Measurements from ENCODE around the gene PCOLCE2.
"Not testable (repeated sequence)": the region's sequence is repeated elsewhere in the genome, so short reads cannot be mapped to it uniquely, and the experiment has no call there.

Gene PCOLCE2

DNA sequence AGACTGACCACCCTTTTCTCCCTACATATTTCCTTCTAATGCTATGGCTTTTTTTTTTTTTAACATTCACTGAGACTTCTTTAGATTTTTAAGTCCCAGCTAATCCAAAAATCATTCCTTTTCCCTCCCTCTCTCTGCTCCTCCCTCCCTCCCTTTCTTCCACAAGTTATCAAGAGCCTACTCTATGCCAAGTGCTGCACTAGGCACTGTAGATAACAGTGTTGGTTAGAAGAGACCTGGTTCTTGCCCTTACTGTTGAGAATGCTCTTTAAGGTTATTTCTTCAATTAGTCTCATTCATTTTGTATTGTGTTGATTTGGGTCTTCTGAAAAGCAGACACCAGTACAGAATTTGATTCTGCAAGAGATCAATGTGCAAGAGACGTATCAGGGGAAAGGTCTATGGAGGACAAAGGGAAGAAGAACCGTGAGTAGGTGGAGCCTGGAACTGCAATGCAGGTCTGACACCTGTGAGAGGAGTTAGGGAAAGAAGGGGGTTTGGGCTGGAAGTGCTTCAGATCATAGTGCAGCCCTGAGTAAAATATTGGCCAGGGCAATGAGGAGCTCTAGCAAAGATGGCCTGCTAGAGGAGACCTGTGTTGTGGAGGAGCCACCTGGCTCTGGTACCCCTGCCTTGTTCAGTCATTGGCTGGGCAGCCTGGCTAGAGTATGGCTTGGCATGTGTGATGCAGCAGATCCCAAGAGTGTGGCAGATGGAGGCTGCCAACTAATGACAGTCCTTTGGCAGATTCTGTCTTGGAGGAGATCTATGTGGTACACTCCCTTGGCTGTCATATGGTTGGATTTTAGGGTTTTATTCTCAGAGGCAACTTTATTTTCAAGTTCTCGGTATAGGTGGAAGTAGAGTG lies 9.7 kb upstream of the PCOLCE2 start:
- DNase-seq (ENCODE audit: low spot score), result no peak

DNA sequence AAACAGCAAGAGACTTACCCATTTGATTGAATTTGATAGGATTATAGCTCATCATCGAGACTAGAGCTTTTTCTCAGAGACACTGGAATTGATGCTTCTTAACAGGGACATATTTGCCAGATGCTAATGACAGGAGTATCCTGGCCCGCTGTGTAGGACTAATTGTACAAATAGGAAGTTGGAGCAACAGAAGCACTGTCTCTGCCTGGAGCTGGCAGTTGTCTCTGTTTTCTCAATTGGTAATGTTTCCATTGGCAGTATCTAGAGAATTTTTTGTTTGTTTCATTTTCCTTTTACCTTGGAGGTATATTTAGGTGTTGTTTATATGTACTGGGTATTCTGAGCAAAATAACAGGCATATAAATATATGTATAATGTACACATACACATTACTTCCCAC lies 8.9 kb upstream of the PCOLCE2 start:
- no peak for DNase-seq (ENCODE audit: low spot score)

DNA sequence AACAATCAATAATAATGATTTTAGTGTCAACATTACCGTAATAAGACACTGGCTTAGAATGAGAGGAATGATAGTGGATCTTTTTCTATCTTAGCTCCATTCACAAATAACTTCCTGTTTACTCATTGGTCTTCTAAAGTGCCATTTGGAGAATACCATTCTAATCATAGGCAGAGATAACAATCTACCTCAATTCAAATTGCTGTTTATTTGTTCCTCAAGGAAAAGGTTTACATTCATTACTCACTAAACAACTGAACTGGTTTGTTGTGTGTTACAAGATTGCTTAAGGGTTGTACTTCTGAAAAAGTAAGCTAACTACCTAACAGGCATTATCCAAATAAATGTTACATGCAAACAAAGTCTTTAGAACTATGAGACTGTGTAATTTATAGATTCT lies 8.1 kb upstream of the PCOLCE2 start:
- DNase-seq (ENCODE audit: low spot score), result no peak

DNA sequence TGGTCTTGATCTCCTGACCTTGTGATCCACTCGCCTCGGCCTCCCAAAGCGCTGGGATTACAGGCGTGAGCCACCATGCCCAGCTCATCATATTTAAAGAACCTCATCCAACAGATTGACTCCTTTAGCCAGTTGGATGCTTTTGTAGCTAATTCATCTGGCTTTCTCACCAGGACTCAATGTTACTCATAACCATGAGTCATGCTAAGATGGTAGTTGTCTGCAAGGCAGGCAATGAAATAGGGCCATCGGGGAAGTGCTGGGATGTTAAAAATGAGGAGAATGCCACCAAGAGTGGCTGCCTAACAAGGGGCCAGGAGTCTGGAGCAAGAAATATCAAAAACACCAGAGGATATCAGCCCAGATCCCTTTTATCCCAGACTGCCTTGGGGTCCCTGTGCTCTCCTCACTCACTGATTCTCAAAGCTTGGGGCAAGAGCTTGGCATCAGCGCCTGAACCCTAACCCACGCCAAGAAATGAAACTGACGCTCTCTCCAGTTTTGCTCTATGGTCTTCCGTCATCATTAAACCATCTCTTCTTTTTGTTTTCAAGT lies 7.4 kb upstream of the PCOLCE2 start:
- no peak for DNase-seq (ENCODE audit: low spot score)

DNA sequence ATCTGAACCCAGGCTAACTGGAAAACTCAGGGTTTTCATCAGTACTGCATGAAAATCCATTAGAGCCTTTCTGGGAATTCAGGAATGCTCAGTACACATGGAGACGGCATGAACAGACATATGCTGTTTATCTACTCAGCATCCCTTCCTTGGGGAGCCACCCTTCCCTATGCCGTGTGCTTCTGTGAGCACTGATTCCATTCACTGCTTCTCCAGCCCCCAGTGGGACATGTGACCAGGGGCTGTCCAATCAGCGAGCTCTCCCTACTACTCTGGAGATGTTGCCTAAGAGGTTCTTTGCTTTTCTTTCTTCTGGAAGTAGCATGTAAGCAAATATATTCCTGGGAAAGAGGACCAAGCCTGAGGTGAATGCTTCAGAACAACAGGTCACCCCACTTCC lies 5.6 kb upstream of the PCOLCE2 start:
- DNase-seq (ENCODE audit: low spot score), result no peak

DNA sequence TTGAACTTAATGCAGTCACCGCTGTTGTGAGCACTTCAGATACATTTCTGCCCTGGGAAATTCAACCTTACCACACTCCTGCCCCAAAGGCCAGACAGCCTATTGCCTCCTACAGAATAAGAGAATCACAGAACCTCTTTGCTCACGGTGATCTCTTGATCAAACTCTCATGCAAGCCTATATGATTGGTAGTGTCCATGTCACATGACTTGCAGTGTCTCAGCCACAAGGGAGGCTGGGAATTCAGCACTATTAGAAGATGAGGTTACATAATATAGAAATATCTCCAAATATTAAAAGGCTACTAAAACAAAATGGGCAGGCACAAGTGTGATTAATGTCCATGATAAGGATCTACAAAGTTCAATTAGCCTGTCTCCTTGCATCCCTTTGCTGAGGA lies 3.8 kb upstream of the PCOLCE2 start:
- DNase-seq (ENCODE audit: low spot score), result no peak

DNA sequence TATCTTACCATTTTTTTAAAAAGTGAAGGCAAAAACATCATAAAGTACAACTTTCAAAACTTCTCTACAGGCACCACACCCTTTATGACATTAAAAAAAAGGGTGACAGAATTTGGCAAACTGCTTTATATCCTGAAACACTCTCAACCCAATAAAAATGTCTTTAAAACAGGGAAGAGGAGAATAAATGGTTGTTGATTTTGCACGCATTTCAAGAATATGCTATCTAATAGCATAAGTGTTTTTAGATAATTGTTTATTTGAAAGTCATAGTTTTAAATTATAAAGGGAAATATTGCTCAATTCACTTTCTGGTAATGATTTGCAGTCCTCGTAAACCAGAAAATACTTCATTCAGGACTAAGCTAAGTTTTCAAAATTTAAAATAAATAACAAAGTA lies 1.7 kb upstream of the PCOLCE2 start:
- no peak for DNase-seq (ENCODE audit: low spot score)

DNA sequence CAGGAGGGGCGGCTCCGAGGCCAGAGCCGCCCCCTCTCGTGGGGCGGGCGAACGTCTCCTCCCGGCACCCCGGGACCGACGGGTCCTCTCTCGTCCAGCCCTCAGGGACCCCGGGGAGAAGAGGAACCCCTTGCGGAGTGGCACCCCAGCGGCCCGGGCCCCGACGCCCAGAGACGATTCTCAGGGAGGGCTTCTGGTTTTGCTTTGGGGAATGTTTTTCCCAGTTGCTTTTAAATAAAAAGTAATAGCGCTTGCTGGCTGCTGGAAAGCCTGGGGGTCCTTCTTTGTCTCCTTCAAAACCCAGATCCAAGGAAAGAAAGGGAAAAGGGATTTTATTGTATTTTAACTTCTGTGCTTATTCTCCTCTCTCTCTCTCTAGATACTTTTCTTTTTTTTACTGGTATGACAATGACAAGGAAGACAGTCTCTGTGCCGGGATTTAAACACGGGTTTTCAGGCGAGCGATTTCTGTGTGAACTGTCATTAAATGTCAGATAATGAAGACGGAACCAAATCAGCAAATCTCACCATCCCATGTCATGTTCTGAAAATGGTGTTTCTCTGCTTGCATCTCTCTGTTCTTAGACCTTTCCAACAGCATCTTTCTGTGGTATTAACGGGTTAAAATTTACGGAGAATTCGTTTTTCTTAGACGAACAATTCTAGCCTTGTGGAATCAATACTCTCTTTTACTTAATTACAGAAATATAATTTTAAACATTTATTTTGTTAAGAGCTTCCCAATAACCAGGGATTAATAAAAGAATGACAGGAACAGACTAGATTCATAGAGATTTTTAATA lies 530 bp upstream of the PCOLCE2 start:
- no peak for DNase-seq (ENCODE audit: low spot score)

DNA sequence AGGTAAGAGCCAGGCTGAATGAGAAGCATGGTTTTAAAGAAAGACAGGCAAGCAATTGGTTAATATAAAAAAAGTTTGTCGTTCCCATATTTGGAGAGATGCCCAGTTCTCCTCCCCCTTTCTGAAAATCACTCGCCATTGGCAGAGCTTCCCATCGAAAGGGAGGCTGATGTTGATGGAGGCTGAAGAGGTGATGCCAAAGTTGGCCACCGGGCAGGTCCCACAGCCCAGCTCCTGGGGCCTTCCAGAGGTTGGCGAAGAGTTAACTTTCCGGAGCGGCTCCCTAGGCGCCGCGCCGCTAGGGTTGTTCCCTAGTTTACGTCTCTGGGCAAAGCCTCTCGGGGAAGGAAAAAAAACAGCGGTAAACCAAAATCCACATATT lies 793 bp downstream of the PCOLCE2 start:
- no peak for DNase-seq (ENCODE audit: low spot score)

DNA sequence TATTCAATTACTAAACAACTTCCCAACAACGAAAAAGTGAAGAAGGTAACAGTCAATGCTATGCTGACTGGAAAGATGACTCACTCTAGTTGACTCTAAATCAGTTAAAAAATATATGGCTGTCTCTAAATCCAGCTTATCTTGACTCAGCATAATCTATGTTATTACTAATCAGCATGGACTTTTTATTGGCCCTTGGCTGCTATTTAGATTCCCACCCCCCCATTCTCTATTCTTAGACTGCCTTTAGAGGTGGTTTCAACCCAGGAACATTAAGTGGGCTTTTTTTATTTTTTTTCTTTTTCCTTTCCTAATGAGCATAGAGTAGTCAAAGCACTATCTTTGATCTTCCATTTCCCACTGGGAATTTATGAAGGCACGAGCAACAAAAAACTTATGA lies 1.9 kb downstream of the PCOLCE2 start:
- DNase-seq (ENCODE audit: low spot score), result no peak

DNA sequence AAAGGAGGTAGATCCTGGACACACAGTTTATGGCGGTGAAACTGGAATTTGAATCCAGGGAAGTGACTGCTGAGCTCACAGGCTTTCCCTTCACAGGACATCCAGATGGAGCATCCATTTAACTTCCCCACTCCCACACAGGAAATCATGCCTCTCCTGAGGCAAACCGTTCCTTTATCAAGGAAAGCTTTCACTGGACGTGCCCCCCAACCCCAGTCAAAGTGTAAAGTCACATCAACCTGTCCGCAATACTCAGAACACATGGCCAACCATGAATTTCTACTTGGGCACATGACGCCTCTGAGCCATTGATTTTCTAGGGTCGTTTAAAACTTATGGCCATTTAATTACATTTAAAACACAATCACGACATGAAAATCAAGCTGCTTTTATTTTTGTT lies 2.9 kb downstream of the PCOLCE2 start:
- no peak for DNase-seq (ENCODE audit: low spot score)

DNA sequence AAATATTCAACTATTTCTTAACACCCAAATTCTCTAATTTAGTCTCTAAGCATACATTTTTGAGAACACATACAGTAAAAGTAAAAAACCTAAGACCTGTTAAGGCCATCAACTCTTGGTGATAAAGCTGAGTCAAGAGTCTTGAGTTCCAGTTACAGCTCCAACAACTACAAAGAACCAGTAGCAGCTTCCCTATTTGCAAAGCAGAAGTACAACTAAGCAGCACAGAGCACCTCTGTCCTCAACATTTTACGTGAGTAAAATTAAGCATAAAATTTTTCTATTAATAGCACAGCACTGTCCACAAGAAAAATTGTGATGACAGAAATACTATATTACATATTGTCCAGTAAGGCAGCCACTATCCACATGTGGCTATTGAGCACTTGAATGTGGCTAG lies 4.4 kb downstream of the PCOLCE2 start:
- DNase-seq (ENCODE audit: low spot score), result no peak

DNA sequence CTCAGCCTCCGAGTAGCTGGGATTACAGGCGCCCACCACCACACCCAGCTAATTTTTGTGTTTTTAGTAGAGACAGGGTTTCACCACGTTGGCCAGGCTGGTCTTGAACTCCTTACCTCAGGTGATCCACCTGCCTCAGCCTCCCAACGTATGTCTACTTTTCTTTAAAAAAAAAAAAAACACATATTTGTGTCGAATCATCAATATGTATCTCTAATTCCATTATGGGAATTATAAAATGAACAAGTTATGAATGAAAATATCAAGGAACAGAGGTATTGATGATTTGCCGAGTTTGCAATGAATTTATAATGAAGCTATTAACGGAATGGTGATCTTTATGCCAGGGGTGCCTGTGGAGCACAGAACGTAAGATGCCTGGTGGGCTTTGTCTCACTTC lies 5.3 kb downstream of the PCOLCE2 start:
- DNase-seq (ENCODE audit: low spot score), result not testable (repeated sequence)

DNA sequence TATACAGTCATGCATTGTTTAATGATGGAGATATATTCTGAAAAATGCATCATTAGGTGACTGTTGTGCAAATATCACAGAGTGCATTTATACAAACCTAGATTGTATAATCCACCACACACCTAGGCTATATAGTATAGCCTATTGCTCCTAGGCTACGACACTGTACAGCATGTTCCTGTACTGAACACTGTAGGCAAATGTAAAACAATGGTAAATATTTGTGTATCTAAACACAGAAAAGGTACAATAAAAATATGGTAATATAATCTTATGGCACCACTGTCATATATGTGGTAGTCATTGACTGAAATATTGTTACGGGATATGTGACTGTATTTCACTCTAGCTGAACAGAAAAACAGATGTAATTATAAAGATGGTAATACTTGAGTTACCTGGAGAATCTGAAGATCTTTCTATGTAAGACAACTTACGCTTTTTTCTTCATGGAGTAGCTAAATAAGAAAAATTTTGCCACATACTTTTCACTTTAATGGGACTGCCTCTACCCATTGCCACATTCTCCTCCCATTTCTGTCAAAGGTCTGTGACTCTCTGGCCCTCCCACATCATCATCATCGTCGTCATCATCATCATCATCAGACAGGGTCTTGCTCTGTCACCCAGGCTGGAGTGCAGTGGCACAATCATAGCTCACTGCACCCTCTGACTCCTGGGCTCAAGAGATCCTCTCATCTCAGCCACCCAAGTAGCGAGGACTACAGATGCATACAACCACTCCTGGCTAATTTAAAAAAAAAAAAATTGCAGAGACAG lies 7.2 kb downstream of the PCOLCE2 start:
- DNase-seq (ENCODE audit: low spot score), result no peak

DNA sequence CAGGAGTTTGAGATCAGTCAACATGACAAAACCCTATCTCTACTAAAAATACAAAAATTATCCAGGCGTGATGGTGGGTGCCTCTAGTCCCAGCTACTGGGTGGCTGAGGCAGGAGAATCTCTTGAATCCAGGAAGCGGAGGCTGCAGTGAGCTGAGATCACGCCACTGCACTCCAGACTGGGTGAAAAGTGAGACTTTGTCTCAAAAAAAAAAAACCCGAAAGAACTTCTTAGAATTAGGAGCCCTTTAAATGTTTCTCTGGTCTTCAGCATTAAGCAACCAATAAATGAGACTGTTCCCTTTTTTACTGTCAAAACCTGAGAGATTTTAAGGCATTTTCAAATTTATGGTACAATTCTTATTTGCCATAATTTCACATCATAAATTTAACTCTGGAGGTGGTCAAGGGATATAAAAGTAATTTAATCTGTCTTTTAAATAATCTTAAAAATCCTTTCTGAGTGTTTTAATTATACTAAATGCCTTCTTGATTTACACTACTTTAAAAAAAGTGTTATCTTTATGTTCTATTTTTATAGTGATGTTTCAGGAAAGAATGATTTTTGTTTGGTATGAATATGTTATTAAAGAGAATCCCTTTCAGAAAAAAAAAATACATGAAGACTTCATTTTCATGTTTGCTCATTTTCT lies 10.1 kb downstream of the PCOLCE2 start:
- no peak for DNase-seq (ENCODE audit: low spot score)

DNA sequence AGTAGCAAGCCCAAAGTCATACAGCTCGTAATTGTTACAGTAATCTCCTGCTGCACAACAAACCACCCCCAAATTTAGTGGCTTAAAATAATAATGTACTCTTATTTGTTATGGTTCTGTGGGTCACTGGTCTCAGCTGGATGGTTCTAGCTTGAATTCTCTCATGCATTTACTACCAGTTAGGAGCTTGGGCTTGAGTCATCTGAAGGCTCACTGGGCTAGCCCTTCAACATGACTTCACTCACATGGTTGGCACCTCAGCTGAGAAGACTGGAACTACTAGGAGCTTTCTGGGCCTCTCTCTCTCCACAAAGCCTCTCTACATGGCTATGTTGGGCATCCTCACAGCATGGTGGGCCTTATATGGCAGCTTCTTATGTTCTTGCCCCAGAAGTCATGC lies 12.5 kb downstream of the PCOLCE2 start:
- no peak for DNase-seq (ENCODE audit: low spot score)

DNA sequence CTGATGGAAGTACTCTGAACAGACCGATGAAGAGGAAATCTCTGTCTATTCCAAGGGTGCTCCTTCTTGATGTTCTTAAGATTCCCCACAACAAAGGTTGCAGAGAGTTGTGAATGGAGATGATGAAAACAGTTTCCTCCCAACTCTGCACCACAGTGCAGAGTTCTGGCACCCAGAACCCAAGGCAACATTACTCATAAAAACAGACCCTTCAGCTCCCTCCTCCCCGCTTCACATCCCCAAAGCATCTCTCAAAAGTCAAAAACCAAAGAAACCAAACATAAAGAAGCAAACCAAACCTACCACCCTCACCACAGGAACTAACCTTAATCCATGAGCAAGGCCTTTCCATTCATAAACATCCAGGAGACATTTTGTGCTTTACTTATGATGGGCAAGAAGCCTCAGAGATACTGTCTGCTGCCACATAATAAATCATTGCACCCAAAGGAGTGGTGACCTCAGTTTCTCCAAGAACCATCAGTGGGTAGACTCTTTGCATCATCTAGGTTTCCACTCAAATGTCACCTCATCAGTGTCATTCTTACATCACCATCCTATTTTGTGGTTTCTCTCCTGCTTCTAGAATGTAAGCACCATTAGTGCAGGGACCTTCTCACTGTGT lies 13.2 kb downstream of the PCOLCE2 start:
- no peak for DNase-seq (ENCODE audit: low spot score)

DNA sequence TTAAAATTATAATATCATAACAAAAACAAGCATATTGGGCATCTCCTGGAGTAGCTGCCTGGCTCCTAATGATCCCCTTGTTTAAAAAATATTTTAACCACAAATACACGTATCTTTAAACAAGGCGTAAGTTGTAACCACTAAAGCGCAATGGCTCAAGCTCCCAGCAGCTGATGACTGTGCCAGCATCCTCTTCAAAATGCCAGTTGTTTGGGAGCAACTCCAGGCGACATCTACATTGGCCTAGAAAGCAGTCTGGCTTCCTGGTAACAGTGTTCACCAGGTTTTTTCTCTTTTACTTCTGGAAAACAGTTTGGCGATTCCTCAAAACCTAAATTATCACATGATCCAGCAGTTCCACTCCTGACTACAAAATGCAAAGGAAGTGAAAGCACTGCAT lies 13.8 kb downstream of the PCOLCE2 start:
- DNase-seq (ENCODE audit: low spot score), result no peak

DNA sequence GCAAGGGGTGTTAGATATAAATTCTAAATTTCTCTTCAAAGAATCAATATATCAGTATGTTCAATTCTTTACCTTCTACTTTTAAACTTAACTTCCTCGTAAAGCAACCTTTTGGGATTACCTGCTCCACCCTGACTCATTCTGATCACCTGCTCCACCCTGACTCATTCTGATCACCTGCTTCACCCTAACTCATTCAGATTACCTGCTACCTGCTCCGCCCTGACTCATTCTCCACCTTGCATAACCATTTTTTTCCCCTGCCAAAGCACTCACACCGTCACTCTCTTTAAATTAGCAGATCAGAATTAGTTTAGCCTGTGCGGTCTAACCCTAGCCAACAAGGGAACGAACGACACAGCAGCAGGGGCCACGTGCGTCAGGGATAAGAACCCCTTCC lies 20.5 kb downstream of the PCOLCE2 start:
- DNase-seq (ENCODE audit: low spot score), result not testable (repeated sequence)

DNA sequence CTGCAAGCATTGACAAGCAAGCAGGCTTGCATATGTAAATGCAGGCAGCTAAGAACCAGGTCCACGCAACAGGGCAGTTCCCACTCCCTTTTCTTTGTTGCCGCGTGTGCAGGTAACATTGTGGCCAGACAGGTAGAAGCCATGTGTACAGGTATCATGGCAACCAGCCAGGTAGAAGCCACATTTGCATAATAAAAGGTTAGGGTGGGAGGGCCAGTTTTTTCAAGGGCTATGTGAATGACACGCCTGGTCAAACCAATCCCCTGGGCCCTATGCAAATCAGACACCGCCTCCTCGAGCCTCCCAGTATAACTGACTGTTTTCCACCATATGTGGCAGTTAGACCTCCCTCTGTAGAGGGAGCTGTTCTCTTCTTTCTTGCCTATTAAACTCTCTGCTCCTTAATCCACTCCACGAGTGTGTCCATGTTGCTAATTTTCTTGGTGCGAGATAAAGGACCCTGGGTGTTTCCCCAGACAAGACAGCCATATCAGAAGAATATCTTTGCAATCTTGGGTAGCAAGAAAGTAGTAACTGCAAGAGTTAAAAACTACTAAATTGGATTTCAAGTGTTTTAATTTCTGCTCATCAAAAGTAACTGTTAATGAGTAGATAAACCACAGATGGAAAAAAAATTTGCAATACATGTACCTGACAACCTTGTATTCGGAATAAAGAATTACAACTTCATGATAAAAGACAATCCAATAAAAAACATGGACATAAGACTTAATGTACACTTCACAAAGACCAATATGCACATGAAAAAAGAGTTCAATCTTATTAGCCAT lies 21.8 kb downstream of the PCOLCE2 start:
- no peak for DNase-seq (ENCODE audit: low spot score)

Data from CD4-positive, alpha-beta T cell treated with Interleukin-15 for 4 hours (primary cell).